Measurements from ENCODE around the gene TNPO1. TPM values are rescaled to one million over a fixed set of nuclear protein-coding genes. Genes with fewer than 3 reads are reported as not detected.

TNPO1 gene
- total RNA-seq, 2 experiments from 2014 or later = 69.6 to 74.7 TPM

- Histone ChIP-seq H3K4me1 (ENCODE audit: insufficient read depth, low read length) (no peaks in the 10 kb centered on the region), H3K9me3 (ENCODE audit: control insufficient read depth in 1 of 2, insufficient read depth in 1 of 2, low read length in 2 of 2) (no peaks in the 10 kb centered on the region), H3K27me3 (ENCODE audit: control insufficient read depth in 1 of 2, insufficient read depth in 2 of 2, low read length in 2 of 2) (no peaks in the 10 kb centered on the region), H3K27ac (ENCODE audit: low read depth in 1 of 2, low read length in 2 of 2) (no peak overlapping the region), H3K4me3 (ENCODE audit: low read length) (no peak overlapping the region), H3K36me3 (ENCODE audit: insufficient read depth, low read length) (peaks cover 88% of the 10 kb centered on the region)
- ATAC-seq (ENCODE audit: poor library complexity) (no peak), DNase-seq (no peak)
- Mint-ChIP-seq H3K27me3 (no peaks in the 10 kb centered on the region), H3K4me1 (ENCODE audit: low read depth) (no peaks in the 10 kb centered on the region), H3K36me3 (ENCODE audit: low read depth) (peaks cover 94% of the 10 kb centered on the region), H3K27ac (no peak overlapping the region), H3K9me3 (no peaks in the 10 kb centered on the region), H3K4me3 (no peak overlapping the region)
- no peak for TF ChIP-seq CTCF (IDR thresholded peaks at IDR 0.05)
- intact Hi-C loops (cut with DNase I, micrococcal nuclease) = no loop called here
- POLR2A ChIA-PET = no interaction called here
- CTCF ChIA-PET = no interaction called here
Observed at GRCh38 chr5:72884892-72885291, 68.4 kb downstream of the TNPO1 start.

GRCh38 chr5:72885824-72886223 lies 69.4 kb downstream of the TNPO1 start:
- Mint-ChIP-seq H3K4me3 (no peak overlapping the region), H3K27me3 (no peaks in the 10 kb centered on the region), H3K4me1 (ENCODE audit: low read depth) (no peaks in the 10 kb centered on the region), H3K36me3 (ENCODE audit: low read depth) (peaks cover 96% of the 10 kb centered on the region), H3K9me3 (no peaks in the 10 kb centered on the region), H3K27ac (no peak overlapping the region)
- DNase-seq (no peak), ATAC-seq (ENCODE audit: poor library complexity) (no peak)
- peaks cover 92% of the 10 kb centered on the region for H3K36me3 ChIP-seq (ENCODE audit: insufficient read depth, low read length)
- intact Hi-C loops (cut with DNase I, micrococcal nuclease) = no loop called here
- ChIA-PET POLR2A (no interaction called here), CTCF (no interaction called here)
- H3K4me1 ChIP-seq (ENCODE audit: insufficient read depth, low read length) = no peaks in the 10 kb centered on the region
- no peak for TF ChIP-seq CTCF (IDR thresholded peaks at IDR 0.05)
- H3K4me3 ChIP-seq (ENCODE audit: low read length) = no peak overlapping the region
- no peaks in the 10 kb centered on the region for H3K9me3 ChIP-seq (ENCODE audit: control insufficient read depth in 1 of 2, insufficient read depth in 1 of 2, low read length in 2 of 2)
- no peak overlapping the region for H3K27ac ChIP-seq (ENCODE audit: low read depth in 1 of 2, low read length in 2 of 2)
- no peaks in the 10 kb centered on the region for H3K27me3 ChIP-seq (ENCODE audit: control insufficient read depth in 1 of 2, insufficient read depth in 2 of 2, low read length in 2 of 2)

- H3K4me1 ChIP-seq (ENCODE audit: insufficient read depth, low read length) = no peaks in the 10 kb centered on the region
- TF ChIP-seq CTCF (IDR thresholded peaks at IDR 0.05) = no peak
- H3K4me3 Mint-ChIP-seq = no peak overlapping the region
- H3K27me3 Mint-ChIP-seq = no peaks in the 10 kb centered on the region
- ATAC-seq (ENCODE audit: poor library complexity) (no peak), DNase-seq (no peak)
- peaks cover 94% of the 10 kb centered on the region for H3K36me3 Mint-ChIP-seq (ENCODE audit: low read depth)
- intact Hi-C loops (cut with DNase I, micrococcal nuclease) = no loop called here
- H3K27ac Mint-ChIP-seq = no peak overlapping the region
- H3K27me3 ChIP-seq (ENCODE audit: control insufficient read depth in 1 of 2, insufficient read depth in 2 of 2, low read length in 2 of 2) = no peaks in the 10 kb centered on the region
- peaks cover 91% of the 10 kb centered on the region for H3K36me3 ChIP-seq (ENCODE audit: insufficient read depth, low read length)
- no peak overlapping the region for H3K27ac ChIP-seq (ENCODE audit: low read depth in 1 of 2, low read length in 2 of 2)
- H3K4me1 Mint-ChIP-seq (ENCODE audit: low read depth) = no peaks in the 10 kb centered on the region
- H3K4me3 ChIP-seq (ENCODE audit: low read length) = no peak overlapping the region
- ChIA-PET CTCF (no interaction called here), POLR2A (no interaction called here)
- no peaks in the 10 kb centered on the region for H3K9me3 ChIP-seq (ENCODE audit: control insufficient read depth in 1 of 2, insufficient read depth in 1 of 2, low read length in 2 of 2)
- no peaks in the 10 kb centered on the region for H3K9me3 Mint-ChIP-seq
Observed at GRCh38 chr5:72888595-72888994, 72.1 kb downstream of the TNPO1 start.

Measured in CD4-positive, alpha-beta T cell (primary cell).